HUDEP-2 (cell line): ENCODE data around the gene TBC1D16.

Source experiments
- DNase-seq, 76 experiments: peaks; one replicate each; lab custom pipeline; 2025; ENCODE audit not compliant: unreplicated experiment in 76 of 76; lab: John Stamatoyannopoulos, UW

Gene TBC1D16

DNA sequence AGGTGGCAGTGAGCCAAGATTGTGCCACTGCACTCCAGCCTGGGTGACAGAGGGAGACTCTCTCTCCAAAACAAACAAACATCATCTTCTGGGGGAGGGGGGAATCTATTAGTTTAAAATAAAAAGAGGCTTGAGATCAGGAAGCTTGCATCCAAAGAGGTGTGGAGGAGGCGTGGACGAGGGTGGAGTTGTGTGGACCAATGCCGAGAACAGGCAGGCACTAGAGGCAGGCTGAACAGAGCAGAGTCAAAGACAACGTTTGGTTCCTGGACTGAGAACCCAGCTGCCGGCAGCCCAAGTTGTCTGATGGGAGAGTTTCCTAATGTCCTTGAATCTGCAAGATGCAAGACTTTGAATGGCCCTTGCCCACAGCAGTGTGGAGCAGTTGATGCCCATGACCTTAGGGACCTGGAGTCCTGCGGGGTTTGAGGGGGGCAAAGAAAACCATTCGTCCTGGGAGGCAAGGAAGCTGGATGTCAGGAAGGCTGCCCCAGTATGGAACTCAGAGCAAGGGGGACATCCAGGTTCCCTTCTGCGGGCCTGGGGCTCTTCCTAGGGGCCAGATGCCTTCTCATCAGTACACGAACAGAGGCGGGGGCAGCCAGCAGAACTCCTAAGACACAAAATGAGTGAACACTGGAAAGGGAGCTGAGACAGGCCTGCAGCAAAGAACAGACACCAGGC lies 9.2 kb downstream of the TBC1D16 start:
- no peak for DNase-seq

DNA sequence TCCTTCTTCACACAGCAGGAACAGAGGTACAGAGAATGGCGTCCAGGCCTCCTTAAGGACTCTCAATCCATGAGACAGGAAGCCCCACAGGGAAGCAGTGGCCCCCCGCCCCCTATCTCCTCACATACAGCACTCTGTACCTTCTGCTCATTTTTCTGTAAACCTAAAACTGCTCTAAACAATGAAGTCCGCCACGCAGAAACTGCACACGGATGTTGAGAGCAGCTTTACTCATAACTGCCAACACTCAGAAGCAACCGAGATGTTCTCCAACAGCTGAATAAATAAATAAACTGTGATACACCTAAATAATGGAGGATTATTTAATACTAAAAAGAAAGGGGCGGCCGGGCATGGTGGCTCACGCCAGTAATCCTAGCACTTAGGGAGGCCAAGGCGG lies 9.9 kb downstream of the TBC1D16 start:
- DNase-seq, result no peak

DNA sequence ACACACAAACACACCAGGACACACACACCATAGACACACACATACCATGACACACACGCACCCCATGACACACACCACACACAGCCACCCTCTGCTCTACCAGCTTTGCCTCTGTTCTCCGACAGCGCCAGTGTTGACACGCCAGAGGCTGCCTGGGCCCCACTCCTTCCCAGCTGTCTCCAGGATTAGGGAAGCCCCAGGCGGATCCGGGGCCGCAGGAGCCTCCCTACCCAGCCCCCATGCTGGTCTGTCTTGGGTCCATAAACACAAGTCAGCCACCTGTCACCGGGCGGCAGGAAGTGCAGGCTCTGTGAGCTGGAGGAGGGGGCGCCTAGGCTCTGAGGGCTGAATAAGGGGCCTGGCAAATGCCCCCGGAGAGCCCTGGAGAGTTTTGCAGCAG lies 10.5 kb downstream of the TBC1D16 start:
- DNase-seq, result no peak

DNA sequence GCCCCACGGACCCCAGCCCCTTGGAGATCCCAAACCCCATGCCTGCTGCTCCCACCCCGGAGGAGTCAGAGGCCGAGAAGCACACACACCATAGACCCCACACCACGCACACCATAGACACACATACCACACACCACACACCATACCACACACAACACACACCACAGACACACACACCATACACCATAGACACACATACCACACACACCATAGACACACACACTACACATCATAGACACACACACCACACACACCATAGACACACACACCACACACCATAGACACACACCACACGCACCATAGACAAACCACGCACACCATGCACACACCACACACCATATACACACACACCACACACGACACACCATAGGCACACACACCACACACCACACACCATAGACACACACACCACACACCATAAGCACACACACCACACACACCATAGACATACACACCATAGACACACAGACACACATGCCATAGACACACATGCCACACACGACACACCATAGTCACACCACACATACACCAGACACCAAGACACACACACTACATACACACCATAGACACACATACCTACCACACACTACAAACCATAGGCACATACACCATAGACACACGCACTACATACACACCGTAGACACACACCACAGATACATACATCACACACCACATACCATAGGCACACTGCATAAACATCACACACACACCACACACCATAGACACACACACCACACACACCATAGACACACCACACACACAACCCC lies 11.3 kb downstream of the TBC1D16 start:
- no peak for DNase-seq

DNA sequence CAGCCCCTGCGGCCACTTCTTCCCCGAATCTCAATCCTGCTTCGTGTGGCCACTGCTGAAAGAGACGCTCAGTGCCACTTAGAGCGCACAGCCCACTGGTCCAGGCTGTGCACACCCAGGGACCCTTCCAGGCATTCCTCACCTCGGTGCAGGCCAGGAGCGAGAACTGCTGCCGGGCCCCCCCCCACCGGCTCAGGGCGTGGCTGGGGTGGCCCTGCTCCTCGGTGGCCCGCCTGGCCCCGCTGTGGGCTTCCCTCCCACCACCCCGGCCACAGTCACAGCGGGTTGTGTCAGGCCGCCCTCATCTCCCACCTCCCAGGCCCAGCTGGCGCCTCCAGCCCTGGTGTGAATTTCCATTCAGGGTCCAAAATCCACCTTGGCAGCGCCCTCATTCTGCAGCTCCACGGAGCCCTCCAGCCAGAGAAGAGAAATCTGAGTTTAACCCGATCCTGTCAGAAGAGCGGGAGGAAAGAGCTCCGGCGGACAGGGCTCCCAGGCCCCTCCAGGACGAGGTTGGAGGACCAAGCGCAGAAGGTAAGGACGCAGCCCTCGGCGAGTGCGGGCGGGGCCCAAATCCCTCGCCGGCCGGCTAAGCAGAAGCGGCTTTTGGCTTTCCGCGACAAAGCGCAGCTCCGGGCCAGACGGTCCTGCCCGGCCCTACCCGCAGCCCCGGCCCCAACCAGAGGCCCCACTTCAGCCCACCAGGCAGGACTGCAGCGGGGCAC lies 12.0 kb downstream of the TBC1D16 start:
- DNase-seq, result no peak

GRCh38 chr17:80021600-80021999 lies 14.1 kb downstream of the TBC1D16 start:
- DNase-seq, result no peak

- no peak for DNase-seq
Observed at GRCh38 chr17:80018917-80019651, 16.6 kb downstream of the TBC1D16 start.

DNA sequence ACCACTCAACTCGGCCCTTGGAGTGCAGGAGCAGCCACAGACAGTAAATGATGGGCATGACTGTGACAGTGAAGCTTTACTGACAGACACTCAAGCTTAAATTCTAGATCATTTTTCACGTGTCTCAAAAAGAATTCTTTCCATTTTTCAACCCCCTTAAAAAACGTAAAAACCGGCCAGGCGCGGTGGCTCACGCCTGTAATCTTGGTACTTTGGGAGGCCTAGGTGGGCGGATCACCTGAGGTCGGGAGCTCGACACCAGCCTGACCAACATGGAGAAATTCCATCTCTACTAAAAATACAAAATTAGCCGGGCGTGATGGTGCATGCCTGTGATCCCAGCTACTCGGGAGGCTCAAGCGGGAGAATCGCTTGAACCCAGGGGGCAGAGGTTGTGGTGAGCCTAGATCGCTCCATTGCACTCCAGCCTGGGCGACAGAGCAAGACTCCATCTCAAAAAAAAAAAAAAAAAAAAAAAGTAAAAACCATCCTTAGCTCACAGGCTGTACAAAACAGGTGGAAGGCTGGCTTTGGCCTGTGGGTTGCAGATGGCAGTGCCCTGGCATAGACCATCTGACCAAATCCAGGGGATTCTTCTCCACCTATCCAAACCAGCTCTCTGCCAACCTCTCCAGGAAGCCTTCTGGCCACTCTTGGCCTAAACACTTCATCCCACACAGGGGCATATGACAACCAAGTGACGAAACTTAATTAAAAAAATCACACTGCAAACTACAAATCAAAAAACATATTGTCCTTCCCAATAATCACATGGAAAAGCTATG lies 18.3 kb downstream of the TBC1D16 start:
- DNase-seq, result no peak

- no peak for DNase-seq
Observed at GRCh38 chr17:80012765-80013741, 22.6 kb downstream of the TBC1D16 start.

DNA sequence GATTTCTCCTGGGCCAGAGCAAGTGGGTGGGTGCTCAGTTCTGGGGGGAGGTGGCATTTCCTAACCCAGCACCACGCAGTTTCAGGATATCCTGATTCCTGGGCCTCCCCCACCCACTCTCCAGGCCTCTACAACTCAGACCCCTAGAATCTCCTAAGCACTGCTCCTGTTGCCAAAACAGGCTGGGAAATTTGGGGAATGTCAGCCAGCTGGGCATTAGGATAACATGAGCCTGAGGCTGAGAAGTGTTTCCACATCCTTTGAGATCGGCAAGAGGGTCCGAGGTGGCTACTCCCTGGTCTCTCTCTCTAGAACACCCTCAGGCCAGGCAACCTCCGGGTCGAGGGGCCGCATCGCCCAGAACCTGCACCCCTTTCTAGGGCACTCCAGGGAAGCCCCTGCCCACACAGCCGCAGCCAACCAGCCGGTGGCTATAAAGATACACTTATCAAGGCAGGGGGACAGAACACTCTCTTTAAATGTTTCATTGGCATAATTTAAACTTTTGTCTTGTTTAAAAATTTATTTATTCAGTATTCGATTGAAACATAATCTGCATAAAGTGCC lies 23.6 kb downstream of the TBC1D16 start:
- DNase-seq, result no peak

GRCh38 chr17:80010283-80010858 lies 25.3 kb downstream of the TBC1D16 start:
- DNase-seq, result no peak

DNA sequence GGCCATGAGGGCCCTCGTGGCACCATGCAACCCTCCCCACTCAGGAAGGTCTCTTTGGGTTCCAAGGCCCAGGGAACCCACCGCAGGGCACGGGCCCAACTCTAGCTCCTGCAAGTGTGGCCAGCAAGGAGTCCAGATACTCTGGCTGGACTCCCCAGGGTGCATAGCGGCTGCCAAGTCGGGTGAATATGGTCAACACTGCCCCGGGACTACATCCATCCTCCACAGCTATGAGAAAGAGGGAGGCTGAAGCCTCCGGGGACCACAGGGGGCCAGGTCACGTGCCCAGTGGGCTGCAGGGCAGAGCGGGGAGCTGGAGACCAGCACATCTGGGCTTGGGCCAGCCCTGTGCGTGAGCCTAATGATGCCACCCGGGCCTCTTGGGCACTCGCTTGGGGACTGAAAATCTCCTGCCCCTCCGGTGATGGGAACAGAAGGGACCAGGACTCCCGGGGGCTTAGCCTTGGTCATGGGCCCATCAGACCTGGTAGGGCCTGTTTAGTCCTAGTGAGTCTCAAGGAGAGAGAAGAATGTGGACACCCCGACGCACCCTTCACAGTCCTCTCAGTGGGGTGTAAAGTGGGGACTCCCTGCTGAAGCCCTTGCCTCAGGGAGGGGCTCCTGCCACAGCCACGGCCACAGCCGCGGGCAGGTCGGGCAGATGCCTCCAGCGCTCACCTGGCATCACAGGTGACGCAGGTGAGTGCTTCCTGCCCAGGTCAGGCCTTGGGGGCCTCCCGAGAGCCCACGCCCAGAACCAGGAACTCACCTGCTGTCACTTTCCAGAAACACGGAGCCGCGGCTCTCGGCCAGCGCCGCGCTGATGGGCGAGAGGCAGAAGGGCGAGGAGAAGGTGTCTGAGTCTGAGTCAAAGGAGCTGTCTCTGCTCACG lies 26.0 kb downstream of the TBC1D16 start:
- DNase-seq, result no peak

DNA sequence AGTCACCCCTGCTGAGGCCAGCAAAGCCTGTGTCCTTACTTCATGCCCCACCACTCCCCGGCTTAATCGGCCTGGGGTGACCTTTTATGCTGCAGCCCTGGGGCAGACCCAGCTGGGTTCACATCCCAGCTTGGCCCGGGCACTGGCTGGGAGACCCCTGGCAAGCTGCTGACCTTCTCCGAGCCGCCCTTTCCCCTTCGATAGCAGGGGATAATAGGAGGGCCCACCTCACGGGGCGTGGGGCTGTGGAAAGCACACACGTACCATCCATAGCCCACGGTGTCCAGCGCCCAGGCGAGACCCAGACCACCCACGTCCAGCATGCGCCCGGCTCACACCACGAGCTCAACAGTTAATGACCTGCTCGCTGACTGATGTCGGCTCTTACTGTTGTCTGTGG lies 26.8 kb downstream of the TBC1D16 start:
- no peak for DNase-seq

GRCh38 chr17:80008383-80008840 lies 27.3 kb downstream of the TBC1D16 start:
- peak in 68 of 76 experiments; percentile 11 to 83 (median 60) for DNase-seq

DNA sequence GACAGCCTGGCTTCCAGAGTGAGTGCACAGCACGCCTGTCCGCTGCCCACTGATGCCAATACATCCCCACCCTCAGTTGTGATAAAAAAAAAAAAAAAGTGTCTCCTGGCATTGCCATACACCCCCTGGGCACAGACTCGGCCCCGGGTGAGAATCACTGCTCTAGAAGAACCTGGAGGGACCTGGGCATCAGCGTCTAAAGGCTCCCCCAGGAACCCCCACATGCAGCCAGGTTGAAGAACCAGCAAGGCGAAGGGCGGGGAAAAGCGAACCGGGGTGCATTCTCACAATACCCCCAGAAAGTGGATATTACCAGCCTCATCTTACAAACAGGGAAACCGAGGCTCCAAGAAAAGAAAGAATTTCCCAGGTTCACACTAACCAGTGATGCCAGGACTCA lies 27.7 kb downstream of the TBC1D16 start:
- DNase-seq, result no peak

DNA sequence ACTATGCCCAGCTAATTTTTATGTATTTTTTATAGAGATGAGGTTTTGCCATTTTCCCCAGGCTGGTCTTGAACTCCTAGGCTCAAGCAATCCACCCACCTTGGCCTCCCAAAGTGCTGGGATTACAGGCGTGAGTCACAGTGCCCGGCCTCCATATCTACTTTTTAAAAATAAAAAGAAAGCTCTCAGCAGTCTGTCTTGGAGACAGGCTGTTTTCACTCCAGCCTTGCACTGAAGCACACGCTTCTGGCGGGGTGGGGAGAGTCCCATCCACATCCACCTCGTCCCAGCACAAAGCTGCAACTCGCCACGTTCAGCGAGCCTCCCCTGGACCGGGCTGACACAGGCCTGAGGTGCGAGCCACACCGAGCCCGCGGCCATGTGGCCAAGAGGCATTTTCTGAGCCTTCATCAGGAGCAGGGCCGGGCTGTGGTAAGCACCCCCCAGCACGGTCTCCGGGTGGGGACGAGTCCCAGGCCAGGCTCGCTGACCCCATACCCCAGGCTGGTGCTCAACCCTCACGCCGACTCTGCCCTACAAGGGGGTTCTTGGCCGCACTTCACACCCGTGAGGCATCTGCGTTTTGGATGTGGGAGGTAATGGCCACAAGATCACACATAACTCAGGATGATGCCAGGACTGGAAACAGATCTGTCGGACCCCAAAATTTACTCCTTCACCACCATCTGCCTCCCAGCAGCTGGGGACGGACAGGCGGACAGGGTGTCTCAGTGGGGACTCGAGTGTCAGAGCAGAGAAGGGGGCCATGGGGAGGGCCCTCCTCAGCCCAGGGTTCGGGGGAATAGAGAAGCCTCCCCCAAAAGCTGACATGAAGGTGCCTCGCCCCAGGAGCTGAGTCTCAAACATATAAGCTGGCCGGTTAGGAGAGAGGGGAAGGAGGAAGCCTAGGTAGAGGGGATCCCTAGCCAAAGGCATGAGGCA lies 28.6 kb downstream of the TBC1D16 start:
- no peak for DNase-seq
